Loucy (cell line): ENCODE results near the gene PRKN.

ENCODE experiments used
- EZH2phosphoT487 ChIP-seq: fragments of 200-600 bp; IDR thresholded peaks from 2 replicates; pipeline ENCODE4 v1.6.1; 2018; ENCODE audit warnings: antibody characterized with exemption, mild to moderate bottlenecking, moderate library complexity, borderline replicate concordance
- TF ChIP-seq, protein P1 (sequence below): fragments of 200-600 bp; sonication (generic); conservative IDR thresholded peaks from 2 replicates; pipeline ENCODE4 v1.5.1; 2014; ENCODE audit warnings: mild to moderate bottlenecking, antibody characterized with exemption, low read length

DNA sequence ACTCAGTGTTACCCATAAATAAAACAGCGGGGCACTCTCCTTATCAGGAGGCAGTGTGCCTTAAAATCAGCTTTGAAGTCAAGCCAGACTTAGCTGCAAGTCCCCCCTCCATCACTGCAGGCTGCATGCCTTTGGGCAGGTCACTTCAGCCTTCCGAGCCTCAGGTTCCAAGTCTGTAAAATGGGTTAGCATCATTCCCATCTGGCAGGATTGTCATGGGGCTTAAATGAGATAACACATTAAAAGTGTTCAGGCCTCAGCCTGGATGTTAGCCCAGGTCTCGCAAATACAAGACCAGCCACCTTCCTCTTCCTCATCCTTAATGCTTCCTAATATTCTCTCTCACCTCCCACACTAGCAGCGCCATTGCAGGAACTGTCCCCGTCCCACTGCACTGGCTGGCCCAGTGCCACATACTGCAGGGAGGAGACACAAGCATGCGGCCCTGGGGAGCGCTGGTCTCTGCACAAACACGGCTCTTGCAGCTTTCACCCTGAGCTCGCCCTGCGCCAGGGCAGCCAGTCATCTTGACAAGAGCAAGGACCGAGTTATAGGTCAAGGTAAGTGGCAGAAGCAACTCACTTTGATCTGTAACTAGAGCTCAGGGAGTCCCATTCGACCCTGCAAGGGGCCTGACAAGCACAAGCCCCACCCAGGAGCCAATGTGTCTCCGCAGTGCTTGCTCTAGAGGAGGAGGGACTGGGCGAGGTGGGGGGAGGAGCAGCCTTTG is 889.1 kb downstream of the PRKN start:
- TF ChIP-seq, protein P1, sequence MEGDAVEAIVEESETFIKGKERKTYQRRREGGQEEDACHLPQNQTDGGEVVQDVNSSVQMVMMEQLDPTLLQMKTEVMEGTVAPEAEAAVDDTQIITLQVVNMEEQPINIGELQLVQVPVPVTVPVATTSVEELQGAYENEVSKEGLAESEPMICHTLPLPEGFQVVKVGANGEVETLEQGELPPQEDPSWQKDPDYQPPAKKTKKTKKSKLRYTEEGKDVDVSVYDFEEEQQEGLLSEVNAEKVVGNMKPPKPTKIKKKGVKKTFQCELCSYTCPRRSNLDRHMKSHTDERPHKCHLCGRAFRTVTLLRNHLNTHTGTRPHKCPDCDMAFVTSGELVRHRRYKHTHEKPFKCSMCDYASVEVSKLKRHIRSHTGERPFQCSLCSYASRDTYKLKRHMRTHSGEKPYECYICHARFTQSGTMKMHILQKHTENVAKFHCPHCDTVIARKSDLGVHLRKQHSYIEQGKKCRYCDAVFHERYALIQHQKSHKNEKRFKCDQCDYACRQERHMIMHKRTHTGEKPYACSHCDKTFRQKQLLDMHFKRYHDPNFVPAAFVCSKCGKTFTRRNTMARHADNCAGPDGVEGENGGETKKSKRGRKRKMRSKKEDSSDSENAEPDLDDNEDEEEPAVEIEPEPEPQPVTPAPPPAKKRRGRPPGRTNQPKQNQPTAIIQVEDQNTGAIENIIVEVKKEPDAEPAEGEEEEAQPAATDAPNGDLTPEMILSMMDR = no peak
- no peak for TF ChIP-seq EZH2phosphoT487
